Right cardiac atrium (tissue), 5 donors: ENCODE data around the gene CFAP99. TPM values are rescaled to one million over a fixed set of nuclear protein-coding genes. Genes with fewer than 3 reads are reported as not detected.

Experiments
- ATAC-seq, 2 donors: fragments of 200-7000 bp; cut with Tn5 transposase; one replicate each; pipeline versions ENCODE4 v1.8.0 to v1.9.1; 2020; ENCODE audit warnings: moderate library complexity in 2 of 2, mild to moderate bottlenecking in 1 of 2
- DNase-seq, 3 donors: peaks; one replicate each; pipeline ENCODE4 v3.0.0-alpha.2; 2020
- H3K27ac ChIP-seq: one replicate; pipeline ENCODE4 v1.5.1; 2013; ENCODE audit warnings: mild to moderate bottlenecking, low read length, control low read depth, moderate library complexity
- H3K27me3 ChIP-seq: one replicate; pipeline ENCODE4 v1.6.1; 2013; ENCODE audit not compliant: control insufficient read depth, insufficient read depth
- H3K4me1 ChIP-seq: one replicate; pipeline ENCODE4 v1.6.1; 2013; ENCODE audit warnings: low read length; ENCODE audit not compliant: control insufficient read depth, insufficient read depth
- H3K4me3 ChIP-seq: one replicate; pipeline ENCODE4 v1.5.1; 2013; ENCODE audit warnings: low read length, control low read depth
- H3K9me3 ChIP-seq: one replicate; pipeline ENCODE4 v1.6.1; 2013; ENCODE audit warnings: low read length; ENCODE audit not compliant: control insufficient read depth
- WGBS: extraction: QIAGEN DNeasy Blood & Tissue Kit; methylation state at CpG from one replicate; pipeline ENCODE4 v1.1.7; 2013; 5-methylcytosine and 5-hydroxymethylcytosine counted together
- intact Hi-C, 4 donors: fragments of 100-400 bp; cut with DNase I; formaldehyde crosslinking; loops; one replicate each; pipeline versions ENCODE4 v1.11.0 to v1.14.0; 2022 to 2023
- polyA plus RNA-seq: library from polyadenylated mRNA; stranded (reverse); fragments of 200-250 nt; gene quantifications from one replicate; pipeline ENCODE4 v1.2.3, GENCODE V29; 2013
- total RNA-seq, 4 donors: library from RNA; stranded (reverse); fragmentation: NEBNext Ultra II Directional; extraction: Animal tissue kit (Norgen Biotek cat#: 25700); gene quantifications; one replicate each; pipeline ENCODE4 v1.2.1, GENCODE V29; 2021
- donor health status: healthy with polysubstance abuse.
- donor health status: DM: no; HTN: yes; CAD: no.
- donor health status: DM: no; HTN: no; CAD: no.
- donor health status: DM: no; HTN: yes; CAD: no; lungs with severe emphysema.
- donor health status: DM: yes; HTN: yes; CAD: no.

CFAP99 gene
- total and polyA plus RNA-seq, 5 donors, result not detected

DNA sequence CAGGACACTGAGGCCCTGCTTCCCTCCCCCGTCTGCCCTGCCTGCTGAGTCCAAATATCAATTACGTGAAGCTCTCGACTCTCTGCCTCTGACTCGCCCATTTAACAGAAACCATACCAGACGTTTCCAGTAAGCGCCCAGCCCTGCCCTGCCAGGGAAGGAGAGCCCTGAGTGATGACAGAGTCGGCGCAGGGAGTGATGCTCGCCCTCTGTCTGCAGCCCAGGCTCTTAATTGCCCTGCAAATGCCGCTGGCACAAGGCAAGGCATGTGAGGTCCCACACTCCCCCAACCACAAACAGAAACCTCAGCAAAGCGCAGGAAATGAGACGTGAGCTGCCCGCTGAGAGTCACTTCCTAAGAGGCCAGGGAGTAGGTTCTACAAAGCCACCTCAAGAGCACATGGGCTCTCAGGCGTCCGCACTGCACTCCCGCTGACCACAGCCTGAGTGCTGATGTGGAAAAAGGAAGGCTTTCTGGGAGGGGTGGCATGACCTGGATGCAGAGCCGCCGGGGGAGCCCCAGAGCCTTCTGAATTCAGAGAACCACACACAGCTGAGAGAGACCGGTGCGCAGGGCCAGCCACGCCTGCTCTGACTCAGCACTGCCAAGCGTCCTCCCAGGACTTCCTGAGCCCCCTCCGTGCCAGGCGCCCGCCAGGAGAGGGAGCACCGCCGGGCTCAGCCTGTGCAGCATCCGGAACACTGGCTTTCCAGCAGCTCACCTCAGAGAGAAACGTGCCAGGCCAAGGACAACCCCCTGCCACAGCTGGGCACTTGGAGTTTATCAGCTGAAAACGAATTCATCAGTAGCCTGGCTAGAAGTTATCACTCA is 5.7 kb upstream of the CFAP99 start:
- H3K9me3 ChIP-seq, result no peaks in the 10 kb centered on the region
- ATAC-seq (peak; percentile 91), DNase-seq (peak; percentile 80 to 90 (median 89))
- H3K27ac ChIP-seq, result peak overlapping the region; percentile 53
- no peaks in the 10 kb centered on the region for H3K27me3 ChIP-seq
- intact Hi-C loops, result loop anchor here in 2 of 4 donors (10.0 kb wide), 1 partner anchor 158 kb away; no protein-coding TSS in a partner anchor
- 7% methylated on average over 30 of the region's 30 CpGs for whole genome bisulfite sequencing
- H3K4me3 ChIP-seq, result peak overlapping the region; percentile 25
- peaks cover 13% of the 10 kb centered on the region for H3K4me1 ChIP-seq

DNA sequence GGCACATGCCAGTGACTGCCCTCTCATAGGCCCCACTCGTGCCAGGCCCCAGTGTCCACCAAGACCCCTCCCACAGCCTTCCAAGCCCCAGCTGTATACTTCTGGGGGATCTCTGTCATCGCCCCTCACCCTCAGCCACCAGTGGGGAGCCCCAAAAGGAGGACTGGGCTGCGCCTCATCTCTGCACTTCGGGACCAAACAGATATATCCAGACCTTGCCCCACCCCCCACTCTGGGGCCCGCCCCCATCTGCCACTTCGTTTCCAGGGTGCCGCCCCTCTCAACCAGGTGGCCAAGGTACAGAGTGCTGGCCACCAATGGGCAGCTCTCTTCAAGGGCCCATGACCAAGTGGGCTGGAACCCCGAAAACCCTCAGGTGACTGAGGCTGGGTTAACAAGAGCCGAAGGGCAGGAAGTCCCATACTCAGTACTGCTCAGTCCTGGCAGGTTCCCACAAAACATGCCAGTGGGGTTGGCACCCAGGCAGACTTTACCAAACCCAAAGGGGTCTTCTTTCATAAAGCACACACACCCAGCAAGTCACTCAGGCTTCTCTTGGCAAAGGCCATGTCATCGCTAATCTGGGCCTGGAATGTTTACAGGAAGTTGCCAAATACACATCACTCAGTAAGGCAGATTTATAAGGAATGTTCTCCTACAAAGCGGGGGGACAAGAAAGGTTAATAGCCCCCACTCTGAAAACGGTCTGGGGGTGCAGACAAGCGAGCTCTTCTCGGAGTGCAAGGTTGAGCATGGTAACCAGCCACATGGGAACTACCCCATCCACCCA is 4.7 kb upstream of the CFAP99 start:
- intact Hi-C loops, result loop anchor here in 2 of 4 donors (10.0 kb wide), 1 partner anchor 159 kb away; no protein-coding TSS in a partner anchor
- Histone ChIP-seq H3K27me3 (no peaks in the 10 kb centered on the region), H3K4me3 (no peak overlapping the region), H3K4me1 (peaks cover 13% of the 10 kb centered on the region), H3K27ac (peak overlapping the region; percentile 3), H3K9me3 (no peaks in the 10 kb centered on the region)
- ATAC-seq, result no peak
- DNase-seq, result no peak
- WGBS, result 61% methylated on average over 14 of the region's 14 CpGs

- no peak overlapping the region for H3K4me3 ChIP-seq
- peaks cover 13% of the 10 kb centered on the region for H3K4me1 ChIP-seq
- H3K27me3 ChIP-seq, result no peaks in the 10 kb centered on the region
- no peak for ATAC-seq
- no peak overlapping the region for H3K27ac ChIP-seq
- DNase-seq, result no peak
- intact Hi-C loops, result loop anchor here in 2 of 4 donors (10.0 kb wide), 1 partner anchor 160 kb away; no protein-coding TSS in a partner anchor
- no peaks in the 10 kb centered on the region for H3K9me3 ChIP-seq
- 94% methylated on average over 3 of the region's 3 CpGs for WGBS
Measured at GRCh38 chr4:2415213-2415612, 3.5 kb upstream of the CFAP99 start.

- Histone ChIP-seq H3K9me3 (no peaks in the 10 kb centered on the region), H3K4me1 (peaks cover 13% of the 10 kb centered on the region), H3K4me3 (no peak overlapping the region), H3K27ac (no peak overlapping the region), H3K27me3 (no peaks in the 10 kb centered on the region)
- intact Hi-C loops, result loop anchor here in 2 of 4 donors (10.0 kb wide), 1 partner anchor 161 kb away; no protein-coding TSS in a partner anchor
- no peak for ATAC-seq
- 65% methylated on average over 17 of the region's 17 CpGs for WGBS
- DNase-seq, result no peak
Measured at GRCh38 chr4:2415881-2416563, 2.7 kb upstream of the CFAP99 start.

DNA sequence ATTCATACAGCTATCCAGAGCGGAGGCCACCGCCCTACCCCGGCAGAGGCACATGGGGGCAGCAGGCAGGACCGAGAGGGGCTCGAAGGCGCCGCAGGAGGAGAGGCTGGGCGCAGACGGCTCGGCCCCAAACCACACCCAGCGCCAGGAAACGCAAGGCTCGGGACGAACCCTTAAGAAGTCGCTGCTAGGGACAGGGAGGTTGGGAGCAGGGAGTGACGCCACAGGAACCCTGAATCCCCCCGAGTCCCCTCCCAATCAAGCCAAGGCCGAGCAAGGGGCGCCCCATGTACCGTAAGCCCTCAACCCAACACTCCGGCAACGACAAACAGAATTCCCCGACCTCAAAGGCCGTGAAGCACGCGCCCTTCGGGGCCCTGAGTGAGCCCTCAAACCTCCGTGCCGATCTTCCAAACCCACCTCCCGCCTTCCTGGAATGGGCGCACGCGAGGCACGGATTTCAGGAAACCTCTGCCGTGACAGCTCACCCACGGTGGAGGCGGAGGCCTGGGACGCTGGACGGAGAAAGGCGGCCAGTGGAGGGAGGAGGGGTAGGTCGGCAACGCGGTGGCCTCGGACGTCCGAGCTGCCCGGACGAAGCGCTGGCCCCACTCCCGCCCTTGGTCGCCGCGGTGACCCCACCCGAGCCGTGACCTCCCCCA is 2.1 kb upstream of the CFAP99 start:
- Histone ChIP-seq H3K9me3 (no peaks in the 10 kb centered on the region), H3K4me1 (peaks cover 13% of the 10 kb centered on the region)

DNA sequence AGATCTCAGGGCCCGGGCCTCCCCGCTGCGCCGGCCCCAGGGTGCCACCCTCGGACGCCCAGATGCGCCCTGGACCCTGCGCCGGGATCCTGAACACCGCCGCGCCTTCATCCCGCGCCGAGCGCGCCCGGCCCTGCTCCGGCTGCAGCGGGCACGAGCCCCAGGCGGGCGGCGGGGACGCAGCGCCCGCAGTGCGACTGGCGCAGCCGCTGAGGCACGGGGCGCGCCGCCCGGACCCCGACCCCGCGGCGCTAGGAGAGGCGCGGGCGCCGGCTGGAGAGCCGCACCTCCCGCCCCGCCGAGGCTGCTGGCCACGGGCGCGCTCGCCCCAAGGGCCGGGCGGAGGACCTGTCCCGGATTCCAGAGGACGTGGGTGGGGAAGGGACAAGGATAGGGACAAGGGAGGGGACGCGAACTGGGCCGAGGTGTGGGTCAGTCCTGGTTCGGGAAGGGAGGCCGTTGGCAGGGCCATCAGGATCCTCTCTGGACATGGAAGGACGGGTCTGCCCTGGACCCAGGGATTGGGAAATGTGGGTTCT is 1.5 kb upstream of the CFAP99 start:
- Histone ChIP-seq H3K27me3 (no peaks in the 10 kb centered on the region), H3K27ac (no peak overlapping the region), H3K4me3 (peak overlapping the region; percentile 86), H3K4me1 (peaks cover 13% of the 10 kb centered on the region), H3K9me3 (no peaks in the 10 kb centered on the region)
- intact Hi-C loops, result loop anchor here in 2 of 4 donors (10.0 kb wide), 1 partner anchor 162 kb away; no protein-coding TSS in a partner anchor
- WGBS, result under 1% methylated on average over 61 of the region's 61 CpGs
- ATAC-seq, result no peak
- DNase-seq, result no peak

More for the DNA sequence above, 2.1 kb upstream of the CFAP99 start:
- H3K27ac ChIP-seq, result no peak overlapping the region
- intact Hi-C loops, result loop anchor here in 2 of 4 donors (10.0 kb wide), 1 partner anchor 162 kb away; no protein-coding TSS in a partner anchor
- H3K4me3 ChIP-seq, result peak overlapping the region; percentile 86
- 5% methylated on average over 55 of the region's 55 CpGs for WGBS
- ATAC-seq (peak in 1 of 2 donors; percentile 1), DNase-seq (peak in 1 of 3 donors; percentile 72)
- no peaks in the 10 kb centered on the region for H3K27me3 ChIP-seq

DNA sequence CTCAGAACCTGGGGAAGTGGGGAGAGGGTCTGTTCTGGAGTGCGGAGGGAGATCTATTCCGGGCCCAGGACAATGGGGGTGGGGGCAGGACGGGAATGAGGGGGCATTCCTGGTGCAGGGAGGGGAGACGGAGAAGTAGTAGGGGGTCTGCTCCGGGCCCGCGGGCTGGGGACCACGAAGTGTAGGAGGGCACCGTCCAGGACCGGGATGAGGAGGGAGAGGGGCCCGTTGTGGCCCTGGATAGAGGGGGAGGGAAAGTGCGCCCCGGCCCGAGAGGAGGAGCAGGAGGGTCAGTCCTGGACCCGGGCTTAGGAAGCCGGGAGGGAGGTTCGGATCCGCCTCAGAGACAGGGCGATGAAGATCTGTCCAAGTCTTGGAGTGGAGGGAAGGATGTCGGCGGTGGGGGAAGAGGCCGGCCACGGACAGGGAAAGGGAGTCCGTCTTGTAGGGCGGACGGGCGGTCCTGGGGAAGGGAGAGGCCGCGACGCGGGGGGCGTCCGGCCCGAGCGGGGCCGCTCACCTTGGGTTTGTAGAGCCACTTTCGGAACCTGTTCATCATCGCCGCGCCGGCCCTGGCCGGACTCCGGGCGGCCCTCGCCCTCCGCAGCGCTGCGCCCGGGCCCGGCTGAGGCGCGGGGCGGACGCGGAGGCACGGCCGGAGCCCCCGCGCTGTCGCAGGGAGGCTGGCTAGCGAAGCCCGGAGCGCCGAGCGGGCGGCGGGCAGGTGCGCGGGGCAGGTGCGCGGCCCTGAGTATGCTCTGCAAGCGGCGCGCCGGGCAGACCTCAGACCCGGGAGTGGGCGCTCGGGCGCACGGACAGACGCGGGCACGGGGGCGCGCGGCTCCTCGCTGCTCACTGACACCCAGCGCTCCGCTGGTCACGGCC is 748 bp upstream of the CFAP99 start, which contains the start of gene ZFYVE28:
ZFYVE28 (minus strand) TSS at position 881 of the 885 bp plus-strand sequence; CDS start at position 559, 322 bp downstream.
- WGBS, result under 1% methylated on average over 90 of the region's 90 CpGs
- H3K4me3 ChIP-seq, result peak within 1 kb of the TSS; percentile 86
- H3K9me3 ChIP-seq, result no peaks in the 10 kb centered on the region
- ATAC-seq, result no peak
- no peaks in the 10 kb centered on the region for H3K27me3 ChIP-seq
- DNase-seq, result peak in 1 of 3 donors; percentile 71
- intact Hi-C loops, result loop anchor here in 2 of 4 donors (10.0 kb wide), 1 partner anchor 163 kb away; no protein-coding TSS in a partner anchor
- H3K4me1 ChIP-seq, result peaks cover 8% of the 10 kb centered on the region
- no peak within 1 kb of the TSS for H3K27ac ChIP-seq

- H3K9me3 ChIP-seq, result no peaks in the 10 kb centered on the region
- ATAC-seq, result no peak
- H3K27me3 ChIP-seq, result no peaks in the 10 kb centered on the region
- no peak overlapping the region for H3K4me3 ChIP-seq
- WGBS, result 43% methylated on average over 9 of the region's 9 CpGs
- no peak overlapping the region for H3K27ac ChIP-seq
- DNase-seq, result peak in 1 of 3 donors; percentile 43
- intact Hi-C loops, result loop anchor here in 2 of 4 donors (10.0 kb wide), 1 partner anchor 165 kb away; no protein-coding TSS in a partner anchor
- H3K4me1 ChIP-seq, result peaks cover 2% of the 10 kb centered on the region
Measured at GRCh38 chr4:2419814-2420213, 1.1 kb downstream of the CFAP99 start.

DNA sequence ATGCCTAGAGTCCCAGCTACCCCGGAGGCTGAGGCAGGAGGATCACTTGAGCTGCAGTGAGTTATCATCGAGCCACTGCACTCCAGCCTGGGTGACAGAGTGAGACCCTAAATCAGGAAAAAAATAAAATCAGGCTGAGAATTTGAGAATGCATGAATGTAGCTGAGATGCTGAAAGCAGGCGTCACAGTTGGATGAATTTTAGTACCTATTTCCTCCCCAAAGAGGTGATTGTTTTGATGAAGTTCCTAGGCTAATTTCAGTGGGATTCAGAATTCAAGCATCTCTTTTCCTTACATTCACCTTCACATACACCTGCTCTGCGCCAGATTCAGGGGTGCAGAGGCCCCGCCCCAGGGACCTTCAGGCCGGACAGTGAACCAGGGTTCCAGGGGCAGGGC is 3.2 kb downstream of the CFAP99 start:
- no peak for ATAC-seq

More for the DNA sequence above, 3.2 kb downstream of the CFAP99 start:
- 79% methylated on average over 6 of the region's 6 CpGs for WGBS
- Histone ChIP-seq H3K27me3 (no peaks in the 10 kb centered on the region), H3K9me3 (no peaks in the 10 kb centered on the region), H3K4me3 (no peak overlapping the region), H3K4me1 (no peaks in the 10 kb centered on the region), H3K27ac (no peak overlapping the region)
- intact Hi-C loops, result no loop called here
- DNase-seq, result no peak
